Endothelial cell (in vitro differentiated cells): ENCODE data around the gene USP21. TPM values are rescaled to one million over a fixed set of nuclear protein-coding genes. Genes with fewer than 3 reads are reported as not detected.
A peak's percentile ranks its signal among the peaks of the same experiment; 100 is the strongest.

Experiments used
- DNase-seq: peaks from one replicate; pipeline ENCODE4 v3.0.0; 2021; ENCODE audit warnings: low spot score
- H3K27ac Mint-ChIP-seq: one replicate; pipeline ENCODE4 v1.8.0; 2021; ENCODE audit warnings: mixed read lengths, inconsistent platforms; ENCODE audit not compliant: unreplicated experiment
- H3K27me3 Mint-ChIP-seq: one replicate; pipeline ENCODE4 v1.8.0; 2021; ENCODE audit warnings: mild to moderate bottlenecking, moderate library complexity, mixed read lengths, inconsistent platforms; ENCODE audit not compliant: unreplicated experiment
- H3K36me3 Mint-ChIP-seq: one replicate; pipeline ENCODE4 v1.8.0; 2021; ENCODE audit warnings: mild to moderate bottlenecking, low read depth, mixed read lengths, inconsistent platforms; ENCODE audit not compliant: unreplicated experiment
- H3K4me1 Mint-ChIP-seq: one replicate; pipeline ENCODE4 v1.8.0; 2021; ENCODE audit warnings: mild to moderate bottlenecking, mixed read lengths, inconsistent platforms; ENCODE audit not compliant: unreplicated experiment
- H3K4me3 Mint-ChIP-seq: one replicate; pipeline ENCODE4 v1.8.0; 2021; ENCODE audit warnings: mild to moderate bottlenecking, mixed read lengths, inconsistent platforms; ENCODE audit not compliant: unreplicated experiment
- H3K9me3 Mint-ChIP-seq: one replicate; pipeline ENCODE4 v1.8.0; 2021; ENCODE audit warnings: mixed read lengths, inconsistent platforms; ENCODE audit not compliant: unreplicated experiment
- total RNA-seq: library from RNA; stranded (reverse); fragmentation: NEBNext Ultra II Directional; extraction: Animal tissue kit (Norgen Biotek cat#: 25700); gene quantifications from one replicate; pipeline ENCODE4 v1.2.1, GENCODE V29; 2021; ENCODE audit not compliant: unreplicated experiment
- TF ChIP-seq, protein P1 (sequence below): fragments of 200-600 bp; sonication (generic); IDR thresholded peaks from one replicate; pipeline ENCODE4 v1.5.0; 2021; ENCODE audit warnings: antibody characterized with exemption; ENCODE audit not compliant: unreplicated experiment

The USP21 gene
- total RNA-seq, 1 donor from 2014 or later, result 22.2 TPM

- no peak for DNase-seq
- peak overlapping the region; percentile 99 for H3K4me3 Mint-ChIP-seq
- peaks cover 14% of the 10 kb centered on the region for H3K27me3 Mint-ChIP-seq
- H3K4me1 Mint-ChIP-seq, result peaks cover 25% of the 10 kb centered on the region
- peaks cover 41% of the 10 kb centered on the region for H3K36me3 Mint-ChIP-seq
- H3K9me3 Mint-ChIP-seq, result no peaks in the 10 kb centered on the region
- TF ChIP-seq, protein P1, sequence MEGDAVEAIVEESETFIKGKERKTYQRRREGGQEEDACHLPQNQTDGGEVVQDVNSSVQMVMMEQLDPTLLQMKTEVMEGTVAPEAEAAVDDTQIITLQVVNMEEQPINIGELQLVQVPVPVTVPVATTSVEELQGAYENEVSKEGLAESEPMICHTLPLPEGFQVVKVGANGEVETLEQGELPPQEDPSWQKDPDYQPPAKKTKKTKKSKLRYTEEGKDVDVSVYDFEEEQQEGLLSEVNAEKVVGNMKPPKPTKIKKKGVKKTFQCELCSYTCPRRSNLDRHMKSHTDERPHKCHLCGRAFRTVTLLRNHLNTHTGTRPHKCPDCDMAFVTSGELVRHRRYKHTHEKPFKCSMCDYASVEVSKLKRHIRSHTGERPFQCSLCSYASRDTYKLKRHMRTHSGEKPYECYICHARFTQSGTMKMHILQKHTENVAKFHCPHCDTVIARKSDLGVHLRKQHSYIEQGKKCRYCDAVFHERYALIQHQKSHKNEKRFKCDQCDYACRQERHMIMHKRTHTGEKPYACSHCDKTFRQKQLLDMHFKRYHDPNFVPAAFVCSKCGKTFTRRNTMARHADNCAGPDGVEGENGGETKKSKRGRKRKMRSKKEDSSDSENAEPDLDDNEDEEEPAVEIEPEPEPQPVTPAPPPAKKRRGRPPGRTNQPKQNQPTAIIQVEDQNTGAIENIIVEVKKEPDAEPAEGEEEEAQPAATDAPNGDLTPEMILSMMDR, result no peak
- peak overlapping the region; percentile 8 for H3K27ac Mint-ChIP-seq
These were observed 16.6 kb downstream of the USP21 start for GRCh38 chr1:161175771-161176453.

GRCh38 chr1:161176468-161177111 is 17.3 kb downstream of the USP21 start:
- Mint-ChIP-seq H3K4me1 (peaks cover 25% of the 10 kb centered on the region), H3K36me3 (peaks cover 37% of the 10 kb centered on the region), H3K27ac (peak overlapping the region; percentile 96), H3K9me3 (no peaks in the 10 kb centered on the region), H3K27me3 (peaks cover 14% of the 10 kb centered on the region), H3K4me3 (peak overlapping the region; percentile 99)
- TF ChIP-seq, protein P1, result no peak
- no peak for DNase-seq

DNA sequence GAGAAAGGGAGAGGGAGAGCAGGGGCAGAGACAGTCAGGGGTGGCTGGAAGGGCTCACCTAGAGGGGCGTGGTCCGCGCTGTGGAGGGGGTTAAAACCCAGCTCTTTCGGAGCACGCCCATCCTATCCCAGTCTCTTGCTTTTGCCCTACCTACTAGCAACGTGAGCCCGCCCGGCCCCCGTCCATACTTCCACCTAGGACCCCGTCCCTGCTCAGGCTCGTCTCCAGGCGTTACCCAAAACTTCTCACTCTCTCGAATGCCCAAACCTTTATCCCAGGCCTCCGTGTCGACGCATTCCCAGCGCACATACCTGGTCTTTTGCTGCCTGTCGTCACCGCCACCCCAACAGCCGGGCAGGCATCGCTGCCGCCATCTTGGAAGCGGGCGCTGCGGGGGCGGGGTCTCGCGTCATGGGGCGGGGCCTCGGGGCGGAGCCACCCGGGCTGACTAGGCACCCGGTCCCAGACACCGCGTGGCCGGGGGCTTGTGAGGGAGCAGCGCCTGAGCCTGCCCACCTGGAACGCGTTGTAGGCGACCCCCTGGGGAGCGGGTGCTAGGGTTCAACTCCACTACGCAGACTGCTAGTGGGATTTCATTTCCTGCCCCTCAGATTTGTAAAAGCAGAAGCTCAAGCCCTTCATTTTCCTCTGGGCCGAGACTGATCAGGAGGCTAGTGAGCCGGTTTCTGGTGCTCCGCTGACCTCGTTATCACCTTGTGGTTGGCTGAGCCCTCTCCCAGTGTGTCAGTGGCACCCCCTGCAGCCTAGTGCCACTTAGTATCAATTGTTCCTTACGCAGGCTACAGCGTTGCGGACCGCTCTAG is 18.0 kb downstream of the USP21 start, which contains the start of gene B4GALT3:
B4GALT3 (minus strand) TSS at position 396 of the 824 bp plus-strand sequence. CDS start 1,447 bp downstream, outside the sequence.
- DNase-seq, result peak; percentile 96
- Mint-ChIP-seq H3K4me3 (peak within 1 kb of the TSS; percentile 99), H3K36me3 (peaks cover 35% of the 10 kb centered on the region), H3K27ac (peak within 1 kb of the TSS; percentile 96), H3K9me3 (no peaks in the 10 kb centered on the region), H3K4me1 (peaks cover 25% of the 10 kb centered on the region), H3K27me3 (peaks cover 14% of the 10 kb centered on the region)
- TF ChIP-seq, protein P1, result no peak

GRCh38 chr1:161177936-161178244 is 18.6 kb downstream of the USP21 start:
- Mint-ChIP-seq H3K9me3 (no peaks in the 10 kb centered on the region), H3K4me1 (peaks cover 25% of the 10 kb centered on the region), H3K36me3 (peaks cover 31% of the 10 kb centered on the region), H3K27ac (peak overlapping the region; percentile 50), H3K27me3 (peaks cover 14% of the 10 kb centered on the region), H3K4me3 (peak overlapping the region; percentile 99)
- TF ChIP-seq, protein P1, result no peak
- DNase-seq, result no peak
